Ishikawa (cell line): ENCODE results near the gene TMEM222.

Experiments used
- CEBPB ChIP-seq: IDR thresholded peaks from 2 replicates; pipeline ENCODE4 v1.6.1; 2012
- CREB1 ChIP-seq: IDR thresholded peaks from 2 replicates; pipeline ENCODE4 v1.6.1; 2012; ENCODE audit warnings: low read depth
- EGR1 ChIP-seq: IDR thresholded peaks from 2 replicates; pipeline ENCODE4 v1.6.1; 2012
- EP300 ChIP-seq: IDR thresholded peaks from 2 replicates; pipeline ENCODE4 v1.6.1; 2012; ENCODE audit warnings: borderline replicate concordance
- FOXM1 ChIP-seq: IDR thresholded peaks from 2 replicates; pipeline ENCODE4 v1.6.1; 2012; ENCODE audit warnings: low read depth, borderline replicate concordance
- MAX ChIP-seq: IDR thresholded peaks from 2 replicates; pipeline ENCODE4 v1.6.1; 2012
- NFIC ChIP-seq: IDR thresholded peaks from 2 replicates; pipeline ENCODE4 v1.6.1; 2012
- RAD21 ChIP-seq: IDR thresholded peaks from 2 replicates; pipeline ENCODE4 v1.6.1; 2012; ENCODE audit warnings: low read depth
- REST ChIP-seq: IDR thresholded peaks from 2 replicates; pipeline ENCODE4 v1.6.1; 2012; ENCODE audit warnings: low read depth, mild to moderate bottlenecking
- TAF1 ChIP-seq: IDR thresholded peaks from 2 replicates; pipeline ENCODE4 v1.6.1; 2012; ENCODE audit warnings: low read depth, mild to moderate bottlenecking
- TCF12 ChIP-seq: IDR thresholded peaks from 2 replicates; pipeline ENCODE4 v1.6.1; 2012; ENCODE audit warnings: low read depth
- TEAD4 ChIP-seq: IDR thresholded peaks from 2 replicates; pipeline ENCODE4 v1.6.1; 2012
- USF1 ChIP-seq: IDR thresholded peaks from 2 replicates; pipeline ENCODE4 v1.6.1; 2012
- YY1 ChIP-seq: IDR thresholded peaks from 2 replicates; pipeline ENCODE4 v1.6.1; 2012; ENCODE audit warnings: low read depth
- ZBTB7A ChIP-seq: IDR thresholded peaks from 2 replicates; pipeline ENCODE4 v1.6.1; 2012; ENCODE audit warnings: low read depth

Gene TMEM222

GRCh38 chr1:27367160-27367650, 45.2 kb downstream of the TMEM222 start:
- TF ChIP-seq REST (no peak), NFIC (no peak), EGR1 (no peak), CREB1 (no peak), EP300 (no peak; the same call in 1 of the 2 replicates), FOXM1 (no peak), YY1 (no peak), ZBTB7A (no peak), USF1 (no peak), RAD21 (no peak), TAF1 (no peak), TCF12 (no peak), TEAD4 (no peak), MAX (no peak)

- TF ChIP-seq TCF12 (no peak), RAD21 (peak; percentile 13; the same call in 1 of the 2 replicates)
These were observed 47.1 kb downstream of the TMEM222 start for GRCh38 chr1:27368869-27369582.

GRCh38 chr1:27372022-27372807, 50.3 kb downstream of the TMEM222 start:
- no peak for TF ChIP-seq EP300

GRCh38 chr1:27372808-27373690, 51.1 kb downstream of the TMEM222 start:
- TF ChIP-seq REST (no peak), NFIC (no peak)

- TF ChIP-seq CEBPB (no peak), EGR1 (no peak), NFIC (no peak), MAX (no peak), YY1 (no peak), FOXM1 (no peak), EP300 (no peak), REST (no peak), ZBTB7A (no peak), RAD21 (no peak), TAF1 (no peak), USF1 (no peak), TEAD4 (no peak), CREB1 (no peak), TCF12 (no peak)
These were observed 52.6 kb downstream of the TMEM222 start, which contains the start of gene FCN3 for GRCh38 chr1:27374362-27375086. TSS of gene FCN3 (minus strand) at chr1:27374824. CDS start at chr1:27374818, 6 bp downstream.
